ENCODE data around the gene RTP1.
"Not testable (repeated sequence)": the region's sequence is repeated elsewhere in the genome, so short reads cannot be mapped to it uniquely, and the experiment has no call there.

RTP1 gene

DNA sequence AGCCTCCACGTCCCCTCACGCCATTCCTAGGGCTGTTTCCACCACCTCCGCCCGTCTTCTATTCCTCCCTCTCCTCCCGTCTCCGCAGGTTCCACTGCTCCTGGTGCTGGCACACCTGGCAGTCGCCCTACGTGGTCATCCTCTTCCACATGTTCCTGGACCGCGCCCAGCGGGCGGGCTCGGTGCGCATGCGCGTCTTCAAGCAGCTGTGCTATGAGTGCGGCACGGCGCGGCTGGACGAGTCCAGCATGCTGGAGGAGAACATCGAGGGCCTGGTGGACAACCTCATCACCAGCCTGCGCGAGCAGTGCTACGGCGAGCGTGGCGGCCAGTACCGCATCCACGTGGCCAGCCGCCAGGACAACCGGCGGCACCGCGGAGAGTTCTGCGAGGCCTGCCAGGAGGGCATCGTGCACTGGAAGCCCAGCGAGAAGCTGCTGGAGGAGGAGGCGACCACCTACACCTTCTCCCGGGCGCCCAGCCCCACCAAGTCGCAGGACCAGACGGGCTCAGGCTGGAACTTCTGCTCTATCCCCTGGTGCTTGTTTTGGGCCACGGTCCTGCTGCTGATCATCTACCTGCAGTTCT is 2.3 kb downstream of the RTP1 start:
- not testable (repeated sequence) for DNase-seq

GRCh38 chr3:187205683-187206082 is 8.4 kb downstream of the RTP1 start:
- no peak for DNase-seq

- DNase-seq, result no peak
Measured at GRCh38 chr3:187207062-187207461, 9.8 kb downstream of the RTP1 start.

GRCh38 chr3:187207624-187208023 is 10.3 kb downstream of the RTP1 start:
- no peak for DNase-seq

DNA sequence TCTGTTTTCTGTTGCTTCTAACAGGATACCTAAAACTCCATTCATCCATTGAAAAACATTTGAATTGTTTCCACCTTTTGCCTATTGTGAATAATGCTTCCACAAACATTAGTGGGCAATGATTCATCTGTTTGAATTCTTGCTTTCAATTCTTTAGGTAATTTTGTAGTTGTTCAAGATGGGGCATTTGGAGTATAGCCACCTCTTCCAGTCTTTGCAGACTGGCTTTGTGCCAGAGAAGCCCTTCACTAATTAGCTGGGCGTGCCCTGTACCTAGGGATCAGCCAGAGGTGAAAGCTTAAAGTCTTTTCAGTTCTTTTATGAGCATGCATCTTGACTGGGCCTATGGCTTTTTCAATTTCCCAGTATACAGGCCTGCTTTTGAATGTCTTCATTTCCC is 10.9 kb downstream of the RTP1 start:
- DNase-seq, result no peak

- DNase-seq, result no peak
Measured at GRCh38 chr3:187209491-187209890, 12.2 kb downstream of the RTP1 start.

DNA sequence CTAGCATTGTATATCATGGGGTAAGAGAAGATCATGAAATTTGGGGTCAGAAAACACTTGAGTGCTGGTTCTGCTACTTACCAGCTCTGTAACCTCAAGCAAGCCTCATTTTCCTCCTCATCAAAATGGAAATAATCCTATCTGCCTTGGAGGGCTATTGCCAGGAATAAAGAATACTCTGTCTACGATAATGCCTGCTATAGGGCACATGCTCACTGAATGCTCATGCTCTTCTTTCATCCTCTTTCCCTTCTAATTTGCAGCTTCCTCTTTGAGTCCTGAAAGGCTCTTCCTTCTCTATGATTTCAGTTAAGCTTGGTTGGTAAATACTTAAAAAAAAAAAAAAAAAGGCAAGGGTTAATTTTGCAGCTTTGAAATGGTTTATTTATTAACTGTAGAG is 12.8 kb downstream of the RTP1 start:
- DNase-seq, result no peak

DNA sequence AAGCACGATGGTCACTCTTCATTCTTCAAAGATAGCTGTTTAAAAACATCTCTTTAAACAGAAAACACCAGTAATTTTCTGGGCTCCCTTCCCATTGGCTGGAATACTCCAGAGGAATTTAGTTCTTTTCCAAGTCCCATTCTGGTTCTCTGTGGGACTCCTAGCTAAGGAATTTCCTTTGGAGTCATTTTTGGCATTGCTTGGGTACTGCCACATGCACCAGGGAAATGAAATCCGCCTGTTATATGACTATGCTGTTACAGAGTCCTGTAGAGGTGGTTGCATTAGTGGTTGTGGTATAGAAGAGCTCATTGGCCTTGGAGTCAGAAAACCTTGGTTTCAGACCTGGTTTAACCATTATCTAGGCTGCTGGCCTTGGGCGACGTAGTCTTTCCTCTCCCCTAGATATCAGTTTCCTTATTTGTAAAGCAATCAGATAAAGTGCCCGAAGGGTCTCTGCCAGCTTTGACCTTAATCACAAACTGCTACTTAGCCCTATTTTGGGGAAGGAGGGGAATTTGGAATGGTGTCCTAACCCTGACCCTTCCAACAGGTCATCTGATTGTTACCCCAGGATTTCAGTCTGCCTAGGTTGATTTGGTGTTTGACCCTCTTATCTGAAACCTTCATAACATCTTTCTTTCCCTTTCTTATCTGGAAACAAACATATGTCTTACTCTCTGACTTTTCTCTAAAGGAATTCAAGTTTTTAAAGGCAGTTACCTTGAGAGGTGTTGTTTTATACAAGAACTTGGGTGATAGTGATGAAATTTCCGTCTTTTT is 13.4 kb downstream of the RTP1 start:
- no peak for DNase-seq

GRCh38 chr3:187211532-187212195 is 14.4 kb downstream of the RTP1 start:
- DNase-seq, result no peak

- DNase-seq, result no peak
Measured at GRCh38 chr3:187212196-187212545, 14.9 kb downstream of the RTP1 start.

- DNase-seq, result no peak
Measured at GRCh38 chr3:187212705-187213104, 15.4 kb downstream of the RTP1 start.

DNA sequence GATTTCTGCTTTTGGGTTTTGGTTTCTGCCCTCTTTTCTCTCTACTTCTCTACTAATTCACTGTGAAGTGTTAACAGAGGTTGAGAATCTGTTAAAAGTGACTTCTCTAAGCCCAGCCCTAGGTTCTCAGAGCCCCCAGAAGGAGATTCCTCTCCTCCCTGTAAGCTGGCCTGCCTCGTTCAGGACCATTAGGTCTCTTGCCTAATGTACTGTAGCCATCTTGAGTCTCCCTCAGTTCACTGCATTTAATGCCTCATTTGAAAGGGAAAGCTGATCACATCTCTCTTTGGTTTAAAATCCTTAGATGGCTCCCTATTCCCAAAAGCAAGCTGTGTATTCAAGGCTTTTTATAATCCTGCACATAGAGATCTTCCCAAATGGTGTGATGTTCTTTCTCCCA is 16.3 kb downstream of the RTP1 start:
- no peak for DNase-seq

DNA sequence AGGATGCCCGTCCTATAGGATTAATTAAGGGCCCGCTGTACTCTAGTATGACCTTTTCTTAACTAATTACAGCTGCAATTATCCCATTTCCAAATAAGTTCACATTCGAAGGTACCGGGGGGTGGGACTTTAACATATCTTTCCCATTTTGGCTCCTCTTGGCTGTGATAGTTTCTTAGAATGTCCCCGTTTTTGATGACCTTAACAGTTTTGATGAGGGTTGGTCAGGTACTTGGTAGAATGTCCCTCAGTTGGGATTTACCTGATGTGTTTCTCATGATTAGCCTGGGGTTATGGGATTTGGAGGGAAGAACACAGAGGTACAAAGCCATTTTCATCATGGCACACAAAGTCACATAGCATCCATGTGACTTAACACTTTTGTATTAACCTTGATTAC is 18.2 kb downstream of the RTP1 start:
- no peak for DNase-seq

DNA sequence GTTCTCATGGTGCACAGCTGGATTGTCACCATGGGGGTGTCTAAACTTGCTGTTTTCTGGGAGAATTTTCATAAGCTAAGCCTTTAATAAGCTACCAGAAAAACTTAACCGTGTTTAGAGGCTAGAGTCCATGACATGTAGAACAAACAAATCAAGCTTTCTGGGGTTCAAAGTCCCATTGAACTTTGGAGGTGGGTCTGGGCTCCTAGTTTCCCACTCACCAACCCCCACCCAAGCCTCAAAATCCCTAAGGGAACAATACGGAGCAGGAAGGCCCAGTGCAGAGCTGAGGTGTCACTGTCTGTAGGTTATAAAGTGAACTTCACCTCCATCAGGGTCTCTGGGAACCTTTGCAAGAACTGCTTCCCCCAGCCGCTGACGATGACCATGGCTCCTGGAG is 25.5 kb downstream of the RTP1 start:
- DNase-seq, result no peak

- DNase-seq, result no peak
Measured at GRCh38 chr3:187223799-187224198, 26.5 kb downstream of the RTP1 start.

GRCh38 chr3:187227658-187228258 is 30.5 kb downstream of the RTP1 start:
- DNase-seq, result no peak

GRCh38 chr3:187228740-187229139 is 31.5 kb downstream of the RTP1 start:
- no peak for DNase-seq

DNA sequence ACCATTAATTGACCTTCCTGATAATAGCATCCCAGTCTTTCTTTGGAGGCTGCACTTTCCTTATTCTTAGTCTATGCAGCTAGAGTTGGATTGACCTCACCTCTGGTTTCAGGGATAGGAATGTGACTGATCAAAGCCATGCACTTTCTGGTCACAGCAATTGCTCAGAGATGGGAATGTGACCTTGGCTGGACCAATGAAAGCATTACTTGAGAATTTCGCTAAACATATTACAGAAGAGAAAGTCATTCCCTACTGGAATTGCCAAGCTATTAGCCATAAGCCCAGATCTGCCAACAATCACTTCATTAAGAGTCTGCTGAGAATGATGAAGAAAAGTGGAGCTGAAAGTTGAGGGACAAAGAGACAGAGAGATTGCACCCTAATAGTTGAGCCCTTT is 32.7 kb downstream of the RTP1 start:
- no peak for DNase-seq

GRCh38 chr3:187236962-187237361 is 39.7 kb downstream of the RTP1 start:
- no peak for DNase-seq

DNA sequence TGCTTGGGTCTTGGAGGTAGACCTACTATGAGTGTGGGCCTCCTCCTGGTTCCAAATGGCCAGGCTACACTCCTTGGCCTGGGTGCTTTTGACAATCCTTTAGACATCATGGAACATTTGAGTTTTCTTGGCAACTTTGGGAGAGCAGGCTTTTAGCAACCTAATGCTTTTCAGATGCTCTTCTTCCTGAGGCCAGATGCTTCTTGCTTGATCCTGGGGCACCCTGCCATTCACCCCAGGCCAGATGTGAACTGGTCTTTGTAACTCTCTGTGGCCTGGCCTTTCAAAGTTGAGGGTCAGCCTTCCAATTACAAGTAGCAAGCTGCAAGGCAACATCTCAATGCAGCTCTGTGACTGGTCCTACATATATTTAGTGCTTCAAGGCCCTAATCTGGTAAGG is 40.5 kb downstream of the RTP1 start:
- DNase-seq, result no peak

DNA sequence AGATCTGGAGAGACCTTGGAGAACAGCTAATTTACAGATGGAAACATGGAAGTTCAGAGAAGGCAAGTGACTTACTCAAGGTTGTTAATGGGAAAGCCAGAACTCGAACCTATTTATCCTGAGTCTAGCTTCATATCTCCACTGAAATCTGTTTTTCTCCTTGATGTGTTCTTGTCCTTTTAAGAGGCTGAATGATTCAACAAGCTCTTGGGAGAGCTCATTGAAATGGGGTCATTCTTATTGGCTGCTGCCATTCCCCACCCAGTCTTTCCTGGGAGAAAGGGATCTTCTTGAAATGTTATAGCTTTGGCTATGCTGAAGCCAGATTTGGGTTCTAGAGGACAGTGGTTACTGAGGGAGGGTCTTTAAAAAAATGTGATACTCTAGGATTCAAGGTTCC is 41.0 kb downstream of the RTP1 start:
- DNase-seq, result no peak

DNA sequence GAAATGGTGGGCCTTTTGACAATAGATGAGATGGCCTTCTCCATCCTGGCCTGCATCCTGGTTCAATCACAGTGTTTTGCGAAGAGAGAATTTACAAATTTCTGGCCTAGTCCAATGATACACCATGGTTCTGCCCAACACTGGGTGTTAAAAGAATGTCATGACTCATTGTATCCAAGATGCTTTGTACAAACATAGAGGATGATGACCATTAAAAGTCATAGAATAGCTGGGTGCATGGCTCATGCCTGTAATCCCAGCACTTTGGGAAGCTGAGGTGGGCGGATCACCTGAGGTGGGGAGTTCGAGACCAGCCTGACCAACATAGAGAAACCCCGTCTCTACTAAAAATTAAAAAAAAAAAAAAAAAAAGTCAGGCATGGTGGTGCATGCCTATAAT is 41.5 kb downstream of the RTP1 start:
- not testable (repeated sequence) for DNase-seq

DNA sequence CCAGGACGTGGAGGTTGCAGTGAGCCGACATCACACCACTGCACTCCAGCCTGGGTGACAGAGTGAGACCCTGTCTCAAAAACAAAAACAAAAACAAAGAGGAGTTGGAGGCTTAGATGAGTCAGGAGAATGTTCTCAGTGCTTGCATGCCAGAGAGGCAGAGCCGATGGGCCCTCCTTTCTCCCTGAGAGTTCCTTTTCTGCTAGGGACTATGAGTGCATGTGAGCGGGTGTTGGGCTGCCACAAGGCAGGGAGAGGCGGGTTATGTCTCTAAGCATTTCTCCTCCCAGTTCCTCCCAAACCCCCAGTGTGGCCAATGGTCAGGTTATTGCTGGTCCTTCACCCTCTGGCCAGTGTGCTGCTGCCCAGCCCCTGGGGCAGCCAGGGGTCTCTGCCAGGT is 45.1 kb downstream of the RTP1 start:
- DNase-seq, result no peak

GRCh38 chr3:187242900-187243299 is 45.6 kb downstream of the RTP1 start:
- no peak for DNase-seq
